ENCODE data around the gene OR2K2.
"Not testable (repeated sequence)": the region's sequence is repeated elsewhere in the genome, so short reads cannot be mapped to it uniquely, and the experiment has no call there.

OR2K2 gene, protein sequence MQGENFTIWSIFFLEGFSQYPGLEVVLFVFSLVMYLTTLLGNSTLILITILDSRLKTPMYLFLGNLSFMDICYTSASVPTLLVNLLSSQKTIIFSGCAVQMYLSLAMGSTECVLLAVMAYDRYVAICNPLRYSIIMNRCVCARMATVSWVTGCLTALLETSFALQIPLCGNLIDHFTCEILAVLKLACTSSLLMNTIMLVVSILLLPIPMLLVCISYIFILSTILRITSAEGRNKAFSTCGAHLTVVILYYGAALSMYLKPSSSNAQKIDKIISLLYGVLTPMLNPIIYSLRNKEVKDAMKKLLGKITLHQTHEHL
- total RNA-seq = 0 to 0.44 (median 0) reads per million in 17 experiments

GRCh38 chr9:111330124-111330523 is at the start of gene OR2K2:
Gene OR2K2, minus strand, starts transcription at chr9:111330224. Its CDS starts 1,791 bp downstream, at chr9:111328433.
- DNase-seq = no peak

GRCh38 chr9:111375817-111376564 is 46.0 kb upstream of the OR2K2 start:
- no peak for DNase-seq

GRCh38 chr9:111375062-111375461 is 45.0 kb upstream of the OR2K2 start:
- DNase-seq = no peak

GRCh38 chr9:111372297-111372696 is 42.3 kb upstream of the OR2K2 start:
- DNase-seq = no peak

DNA sequence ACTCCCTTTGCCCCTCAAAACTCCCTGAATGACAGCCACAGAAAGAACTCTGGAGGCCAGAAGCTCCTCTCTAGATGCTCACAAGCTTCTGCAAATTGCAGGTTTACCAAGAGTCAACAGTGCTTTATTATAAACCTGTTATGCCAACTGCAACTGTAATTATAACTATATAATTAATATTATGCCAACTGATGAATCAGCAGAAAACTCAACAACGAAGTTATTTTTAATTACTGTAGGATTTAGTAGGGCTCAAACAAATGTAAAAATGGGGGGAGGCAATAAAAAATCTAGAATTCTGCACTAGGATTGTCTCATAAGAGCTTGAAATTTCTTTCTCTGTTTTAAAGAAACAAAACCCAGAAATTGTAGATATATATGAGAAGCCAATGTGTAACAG is 37.0 kb upstream of the OR2K2 start:
- DNase-seq = no peak

GRCh38 chr9:111362526-111362925 is 32.5 kb upstream of the OR2K2 start:
- DNase-seq = no peak

- DNase-seq = no peak
Measured at GRCh38 chr9:111360881-111361280, 30.9 kb upstream of the OR2K2 start.

DNA sequence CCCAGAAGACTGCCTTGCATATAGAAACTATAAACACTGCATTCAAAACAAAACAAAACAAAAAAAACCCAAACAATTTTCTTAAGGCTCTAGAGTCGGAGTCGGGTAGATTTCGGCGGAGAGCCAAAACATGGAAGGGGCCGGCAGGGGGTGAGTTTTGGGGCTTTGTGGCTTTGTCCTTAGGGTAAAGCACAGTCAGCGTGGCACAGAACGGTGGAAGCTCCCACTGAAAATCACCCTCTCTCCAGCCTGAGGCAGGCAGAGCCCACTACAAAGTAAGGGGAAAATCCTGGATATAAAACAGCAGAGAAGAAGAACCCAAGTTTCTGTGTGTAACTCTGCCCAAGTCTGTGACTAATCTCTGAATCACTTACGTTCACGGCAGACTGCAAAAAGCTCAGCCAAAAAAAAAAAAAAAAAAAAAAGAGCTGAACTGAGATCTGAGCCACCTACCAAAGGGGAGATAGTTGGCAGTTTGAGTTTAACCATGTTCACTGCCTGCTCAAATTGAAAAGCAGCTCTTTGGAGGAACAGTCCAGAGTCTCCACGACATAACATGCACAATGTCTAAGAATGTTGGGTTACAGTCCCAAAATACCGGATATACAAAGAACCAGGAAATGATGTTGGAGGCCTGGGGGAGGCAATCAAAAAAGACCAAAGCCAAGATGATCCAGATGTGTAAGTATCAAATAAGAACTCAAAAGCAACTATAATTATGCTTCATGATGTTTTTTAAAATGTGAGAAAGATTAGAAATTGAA is 26.6 kb upstream of the OR2K2 start:
- no peak for DNase-seq

GRCh38 chr9:111352545-111352944 is 22.5 kb upstream of the OR2K2 start:
- no peak for DNase-seq

DNA sequence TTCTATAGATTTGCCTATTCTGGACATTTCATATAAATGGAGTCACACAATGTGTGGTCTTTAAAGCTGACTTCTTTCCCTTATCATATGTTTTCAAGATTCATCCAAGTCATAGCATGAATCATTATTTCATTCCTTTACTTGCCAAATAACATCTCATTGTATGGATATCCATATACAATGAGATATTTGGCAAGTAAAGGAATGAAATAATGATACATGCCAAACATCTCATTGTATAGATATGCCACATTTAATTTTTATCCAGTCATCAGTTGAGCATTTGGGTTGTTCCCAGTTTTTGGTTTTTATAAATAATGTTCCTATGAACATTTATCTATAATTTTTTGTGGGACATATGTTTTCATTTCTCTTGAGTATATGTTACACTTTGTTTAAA is 20.5 kb upstream of the OR2K2 start:
- no peak for DNase-seq

GRCh38 chr9:111349766-111350165 is 19.7 kb upstream of the OR2K2 start:
- DNase-seq = no peak

DNA sequence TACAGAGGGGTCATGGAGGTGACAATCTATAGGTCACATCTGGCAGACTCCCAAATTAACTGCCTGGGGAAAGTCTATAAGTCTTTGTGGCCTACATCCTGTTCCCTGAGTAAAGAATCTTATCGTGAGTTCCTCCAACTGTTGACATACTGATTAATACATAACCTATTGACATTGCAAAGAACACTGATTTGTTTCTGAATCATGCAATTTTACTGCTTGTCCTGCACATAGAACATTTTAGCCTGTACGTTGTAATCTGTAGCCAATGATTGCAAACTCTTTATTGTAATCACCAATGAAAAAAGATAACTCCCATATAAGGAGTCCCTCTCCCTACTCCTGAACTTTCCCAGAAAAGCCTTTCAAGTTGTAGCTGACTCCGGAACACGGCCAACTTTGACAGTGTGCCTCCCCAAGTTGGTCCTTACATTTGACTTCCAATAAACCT is 18.8 kb upstream of the OR2K2 start:
- DNase-seq = no peak

GRCh38 chr9:111334318-111334863 is 4.4 kb upstream of the OR2K2 start:
- DNase-seq = not testable (repeated sequence)

DNA sequence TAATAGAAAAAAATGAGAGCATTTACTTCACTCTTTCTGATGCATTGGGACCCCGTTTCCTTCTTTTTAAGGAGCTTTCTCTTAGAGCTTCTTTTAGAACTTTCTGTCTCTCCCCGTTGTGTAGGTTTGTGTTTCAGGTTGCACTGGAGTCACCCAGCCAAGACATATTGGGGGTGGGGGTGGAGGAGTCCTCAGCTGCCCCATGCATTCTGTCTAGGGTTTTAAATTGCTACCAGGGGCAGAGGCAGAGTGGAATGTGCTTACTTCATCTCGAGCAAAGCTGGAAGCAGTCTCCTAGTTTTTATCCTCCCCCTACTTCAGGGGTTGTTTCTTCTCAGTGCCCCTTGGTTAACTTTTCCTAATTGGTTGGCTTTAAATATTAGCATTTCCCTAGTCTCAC is 9.4 kb downstream of the OR2K2 start:
- no peak for DNase-seq

DNA sequence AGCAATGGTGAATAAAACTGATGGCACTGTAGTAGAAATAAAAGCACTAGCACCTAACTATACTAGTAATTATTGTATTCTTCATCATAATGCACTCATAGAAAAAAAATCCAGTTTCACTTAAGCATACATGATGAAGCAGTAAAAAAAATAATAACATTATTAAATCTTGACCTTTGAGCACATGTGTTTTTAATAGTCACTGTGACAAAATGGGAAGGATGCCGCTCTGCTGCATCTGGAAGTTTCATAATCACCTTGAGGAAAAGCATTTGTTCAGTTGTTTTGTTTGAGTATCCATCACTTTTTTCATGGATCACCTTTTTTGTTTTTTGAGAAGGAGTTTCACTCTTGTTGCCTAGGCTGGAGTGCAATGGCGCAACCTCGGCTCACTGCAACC is 13.2 kb downstream of the OR2K2 start:
- no peak for DNase-seq

DNA sequence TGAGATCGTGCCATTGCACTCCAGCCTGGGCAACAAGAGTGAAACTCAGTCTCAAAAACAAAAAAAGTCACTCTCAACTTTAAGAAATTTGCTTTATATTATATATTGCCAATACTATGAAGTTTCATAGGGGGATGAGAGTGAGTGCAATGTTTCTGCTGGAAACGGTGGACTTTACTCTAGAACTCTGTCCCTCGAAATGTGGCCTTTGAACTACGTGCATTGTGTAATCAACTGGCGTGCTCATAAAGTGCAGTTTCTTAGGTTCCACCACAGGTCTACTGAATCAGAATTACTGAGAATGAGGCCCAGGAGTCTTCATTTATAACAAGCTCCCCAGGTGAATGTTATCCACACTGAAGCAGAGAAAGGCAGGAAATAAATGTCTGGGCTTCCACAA is 24.1 kb downstream of the OR2K2 start:
- DNase-seq = no peak

DNA sequence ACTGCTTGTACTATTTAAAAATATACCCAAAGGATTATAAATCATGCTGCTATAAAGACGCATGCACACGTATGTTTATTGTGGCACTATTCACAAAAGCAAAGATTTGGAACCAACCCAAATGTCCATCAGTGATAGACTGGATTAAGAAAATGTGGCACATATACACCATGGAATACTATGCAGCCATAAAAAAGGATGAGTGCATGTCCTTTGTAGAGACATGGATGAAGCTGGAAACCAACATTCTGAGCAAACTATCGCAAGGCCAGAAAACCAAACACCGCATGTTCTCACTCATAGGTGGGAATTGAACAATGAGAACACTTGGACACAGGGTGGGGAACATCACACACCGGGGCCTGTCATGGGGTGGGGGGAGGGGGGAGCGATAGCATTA is 26.0 kb downstream of the OR2K2 start:
- DNase-seq = not testable (repeated sequence)

GRCh38 chr9:111301195-111301594 is 28.8 kb downstream of the OR2K2 start:
- DNase-seq = peak in 3 of 4 experiments; percentile 4 to 37 (median 21)

DNA sequence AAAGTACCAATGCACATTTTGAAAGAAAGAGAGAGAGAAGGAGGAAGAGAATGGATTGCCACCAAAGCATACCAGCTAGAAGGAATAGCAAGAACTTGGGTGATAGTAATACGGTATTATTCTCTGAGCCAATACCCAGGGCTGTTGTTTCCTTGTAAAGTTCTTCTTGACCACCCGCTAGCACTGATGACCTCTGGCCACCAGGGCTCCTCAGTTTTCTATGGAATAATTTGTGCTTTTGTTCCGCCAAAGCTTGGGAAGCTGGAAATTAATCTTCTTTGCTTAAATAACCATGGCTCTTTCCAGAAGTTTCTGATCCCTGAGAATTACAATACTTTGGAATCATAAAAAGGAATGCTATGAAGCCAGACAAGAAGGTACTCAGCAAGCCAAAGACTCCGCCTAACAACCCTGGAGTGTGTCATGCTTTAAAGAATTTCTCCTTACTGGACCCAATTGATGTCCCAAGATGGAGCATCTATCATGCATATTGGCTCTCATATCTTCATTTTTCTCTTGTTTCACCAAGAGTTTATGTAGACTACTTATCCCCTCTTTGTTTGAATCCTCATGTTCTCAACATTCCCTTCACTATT is 29.8 kb downstream of the OR2K2 start:
- no peak for DNase-seq

DNA sequence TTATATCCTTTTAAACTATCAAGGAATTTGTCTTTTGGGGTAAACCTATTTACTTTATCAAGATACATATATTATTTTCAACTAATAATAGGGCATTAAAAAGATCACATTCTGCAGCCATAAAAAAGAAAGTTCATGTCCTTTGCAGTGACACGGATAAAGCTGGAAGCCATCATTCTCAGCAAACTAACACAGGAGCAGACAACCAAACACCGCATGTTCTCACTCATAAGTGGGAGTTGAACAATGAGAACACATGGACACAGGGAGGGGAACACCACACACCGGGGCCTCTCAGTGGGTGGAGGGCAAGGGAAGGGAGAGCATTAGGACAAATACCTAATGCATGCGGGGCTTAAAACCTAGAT is 30.4 kb downstream of the OR2K2 start:
- not testable (repeated sequence) for DNase-seq

GRCh38 chr9:111298731-111299598 is 31.1 kb downstream of the OR2K2 start:
- DNase-seq = peak; percentile 55 to 82 (median 71)

- DNase-seq = no peak
Measured at GRCh38 chr9:111298111-111298510, 31.9 kb downstream of the OR2K2 start.
